ENCODE results near the gene TKTL1. TPM values are rescaled to one million over a fixed set of nuclear protein-coding genes. Genes with fewer than 3 reads are reported as not detected.
"Not testable (repeated sequence)": the region's sequence is repeated elsewhere in the genome, so short reads cannot be mapped to it uniquely, and the experiment has no call there.

Gene TKTL1
- total RNA-seq, 1 donor from 2014 or later, result not detected

GRCh38 chrX:154294791-154295574 is 612 bp upstream of the TKTL1 start, which contains the start of gene TEX28:
Gene TEX28 (minus strand): TSS chrX:154295124. CDS start chrX:154292117, 3,007 bp downstream.
- H3K36me3 ChIP-seq (ENCODE audit: control insufficient read depth, insufficient read depth, low read length), result no peaks in the 10 kb centered on the region
- TF ChIP-seq CTCF (IDR thresholded peaks at IDR 0.05; ENCODE audit: insufficient read depth, low read length, poor library complexity, severe bottlenecking), result no peak
- DNase-seq (ENCODE audit: low read depth), result no peak
- H3K27me3 ChIP-seq (ENCODE audit: control insufficient read depth, insufficient read depth, low read length), result no peaks in the 10 kb centered on the region
- H3K4me3 ChIP-seq (ENCODE audit: low read depth, low read length), result no peak within 1 kb of the TSS

- Histone ChIP-seq H3K4me3 (ENCODE audit: low read depth, low read length) (no peak overlapping the region), H3K27me3 (ENCODE audit: control insufficient read depth, insufficient read depth, low read length) (no peaks in the 10 kb centered on the region), H3K36me3 (ENCODE audit: control insufficient read depth, insufficient read depth, low read length) (no peaks in the 10 kb centered on the region)
- DNase-seq (ENCODE audit: low read depth), result no peak
- TF ChIP-seq CTCF (IDR thresholded peaks at IDR 0.05; ENCODE audit: insufficient read depth, low read length, poor library complexity, severe bottlenecking), result no peak
Measured at GRCh38 chrX:154296731-154297130, 1.1 kb downstream of the TKTL1 start.

GRCh38 chrX:154298312-154298711 is 2.7 kb downstream of the TKTL1 start:
- H3K36me3 ChIP-seq (ENCODE audit: control insufficient read depth, insufficient read depth, low read length), result no peaks in the 10 kb centered on the region
- peaks cover 2% of the 10 kb centered on the region for H3K27me3 ChIP-seq (ENCODE audit: control insufficient read depth, insufficient read depth, low read length)
- no peak overlapping the region for H3K4me3 ChIP-seq (ENCODE audit: low read depth, low read length)
- DNase-seq (ENCODE audit: low read depth), result no peak
- TF ChIP-seq CTCF (IDR thresholded peaks at IDR 0.05; ENCODE audit: insufficient read depth, low read length, poor library complexity, severe bottlenecking), result no peak

GRCh38 chrX:154300816-154301215 is 5.2 kb downstream of the TKTL1 start:
- no peak for DNase-seq (ENCODE audit: low read depth)
- Histone ChIP-seq H3K4me3 (ENCODE audit: low read depth, low read length) (no peak overlapping the region), H3K27me3 (ENCODE audit: control insufficient read depth, insufficient read depth, low read length) (peaks cover 2% of the 10 kb centered on the region), H3K36me3 (ENCODE audit: control insufficient read depth, insufficient read depth, low read length) (no peaks in the 10 kb centered on the region)
- no peak for TF ChIP-seq CTCF (IDR thresholded peaks at IDR 0.05; ENCODE audit: insufficient read depth, low read length, poor library complexity, severe bottlenecking)

- not testable (repeated sequence) for H3K36me3 ChIP-seq (ENCODE audit: control insufficient read depth, insufficient read depth, low read length); H3K27me3 ChIP-seq (ENCODE audit: control insufficient read depth, insufficient read depth, low read length); DNase-seq (ENCODE audit: low read depth); H3K4me3 ChIP-seq (ENCODE audit: low read depth, low read length)
Measured at GRCh38 chrX:154302998-154303397, 7.4 kb downstream of the TKTL1 start.

- TF ChIP-seq CTCF (IDR thresholded peaks at IDR 0.05; ENCODE audit: insufficient read depth, low read length, poor library complexity, severe bottlenecking), result no peak
- Histone ChIP-seq H3K36me3 (ENCODE audit: control insufficient read depth, insufficient read depth, low read length) (no peaks in the 10 kb centered on the region), H3K4me3 (ENCODE audit: low read depth, low read length) (no peak overlapping the region), H3K27me3 (ENCODE audit: control insufficient read depth, insufficient read depth, low read length) (peaks cover 2% of the 10 kb centered on the region)
- DNase-seq (ENCODE audit: low read depth), result no peak
Measured at GRCh38 chrX:154303476-154303875, 7.9 kb downstream of the TKTL1 start.
